HL-60 (cell line): ENCODE results near the gene TASP1.

Experiments
- DNase-seq, 2 experiments: peaks; one replicate each; pipeline ENCODE4 v3.0.0-alpha.2; 2010 to 2020; ENCODE audit warnings: low read depth in 1 of 2, low spot score in 1 of 2
- H3K27ac ChIP-seq: fragments of 250-450 bp; sonication (Bioruptor Pico); replicated peaks from 2 replicates; pipeline ENCODE4 v1.5.1; 2020; ENCODE audit warnings: mild to moderate bottlenecking, moderate library complexity
- H3K27me3 ChIP-seq: fragments of 250-450 bp; sonication (Bioruptor Pico); 2 replicates; pipeline ENCODE4 v1.5.1; 2021; ENCODE audit warnings: mild to moderate bottlenecking, moderate library complexity; ENCODE audit not compliant: insufficient read depth, poor library complexity, severe bottlenecking
- H3K4me3 ChIP-seq: replicated peaks from 2 replicates; pipeline ENCODE4 v1.5.1; 2011; ENCODE audit warnings: mild to moderate bottlenecking, control low read depth, low read length; ENCODE audit not compliant: insufficient read depth
- GABPA ChIP-seq: IDR thresholded peaks from 2 replicates; pipeline ENCODE4 v1.6.1; 2012; ENCODE audit warnings: low read depth
- POLR2AphosphoS5 ChIP-seq: IDR thresholded peaks from 2 replicates; pipeline ENCODE4 v1.6.1; 2012; ENCODE audit warnings: low read depth
- REST ChIP-seq: IDR thresholded peaks from 2 replicates; pipeline ENCODE4 v1.6.1; 2012; ENCODE audit warnings: low read depth; ENCODE audit not compliant: insufficient replicate concordance
- SPI1 ChIP-seq: IDR thresholded peaks from 2 replicates; pipeline ENCODE4 v1.6.1; 2012; ENCODE audit warnings: low read depth, mild to moderate bottlenecking, borderline replicate concordance
- TF ChIP-seq, protein P1 (sequence below): IDR thresholded peaks from one replicate; pipeline ENCODE4 v1.5.1; 2011; ENCODE audit warnings: low read length, control low read depth, inconsistent platforms; ENCODE audit not compliant: insufficient read depth

The TASP1 gene

DNA sequence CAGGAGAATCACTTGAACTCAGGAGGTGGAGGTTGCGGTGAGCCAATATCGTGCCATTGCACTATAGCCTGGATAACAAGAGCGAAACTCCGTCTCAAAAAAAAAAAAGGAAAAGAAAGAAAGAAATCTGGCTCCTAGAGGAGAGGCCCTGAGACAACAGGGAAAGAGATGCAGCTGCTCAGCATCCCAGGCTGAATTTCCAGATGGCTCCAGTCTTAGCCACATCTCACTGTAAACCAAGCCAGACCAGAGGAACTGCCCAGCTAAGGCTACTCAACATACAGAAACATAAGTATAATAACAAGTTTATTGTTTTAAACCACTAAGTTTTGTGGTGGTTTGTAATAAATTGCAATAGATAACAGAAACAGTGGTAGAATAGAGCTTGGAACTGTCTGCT is 38.5 kb upstream of the TASP1 start:
- Histone ChIP-seq H3K27ac (no peak overlapping the region), H3K27me3 (no peaks in the 10 kb centered on the region), H3K4me3 (no peak overlapping the region)
- no peak for TF ChIP-seq SPI1
- TF ChIP-seq POLR2AphosphoS5 = no peak
- TF ChIP-seq REST = no peak
- TF ChIP-seq, protein P1, sequence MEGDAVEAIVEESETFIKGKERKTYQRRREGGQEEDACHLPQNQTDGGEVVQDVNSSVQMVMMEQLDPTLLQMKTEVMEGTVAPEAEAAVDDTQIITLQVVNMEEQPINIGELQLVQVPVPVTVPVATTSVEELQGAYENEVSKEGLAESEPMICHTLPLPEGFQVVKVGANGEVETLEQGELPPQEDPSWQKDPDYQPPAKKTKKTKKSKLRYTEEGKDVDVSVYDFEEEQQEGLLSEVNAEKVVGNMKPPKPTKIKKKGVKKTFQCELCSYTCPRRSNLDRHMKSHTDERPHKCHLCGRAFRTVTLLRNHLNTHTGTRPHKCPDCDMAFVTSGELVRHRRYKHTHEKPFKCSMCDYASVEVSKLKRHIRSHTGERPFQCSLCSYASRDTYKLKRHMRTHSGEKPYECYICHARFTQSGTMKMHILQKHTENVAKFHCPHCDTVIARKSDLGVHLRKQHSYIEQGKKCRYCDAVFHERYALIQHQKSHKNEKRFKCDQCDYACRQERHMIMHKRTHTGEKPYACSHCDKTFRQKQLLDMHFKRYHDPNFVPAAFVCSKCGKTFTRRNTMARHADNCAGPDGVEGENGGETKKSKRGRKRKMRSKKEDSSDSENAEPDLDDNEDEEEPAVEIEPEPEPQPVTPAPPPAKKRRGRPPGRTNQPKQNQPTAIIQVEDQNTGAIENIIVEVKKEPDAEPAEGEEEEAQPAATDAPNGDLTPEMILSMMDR = no peak
- no peak for TF ChIP-seq GABPA
- no peak for DNase-seq

GRCh38 chr20:13676682-13677081 is 38.0 kb upstream of the TASP1 start:
- no peak for DNase-seq
- no peaks in the 10 kb centered on the region for H3K27me3 ChIP-seq
- no peak overlapping the region for H3K4me3 ChIP-seq
- no peak overlapping the region for H3K27ac ChIP-seq
- TF ChIP-seq SPI1 = no peak
- TF ChIP-seq, protein P1 = no peak

- no peak overlapping the region for H3K4me3 ChIP-seq
Observed at GRCh38 chr20:13672690-13673089, 34.0 kb upstream of the TASP1 start.

More at GRCh38 chr20:13672690-13673089, 34.0 kb upstream of the TASP1 start:
- no peak overlapping the region for H3K27ac ChIP-seq
- DNase-seq = no peak
- H3K27me3 ChIP-seq = no peaks in the 10 kb centered on the region
- TF ChIP-seq, protein P1 = no peak
- TF ChIP-seq SPI1 = no peak
- no peak for TF ChIP-seq REST
- TF ChIP-seq GABPA = no peak
- TF ChIP-seq POLR2AphosphoS5 = no peak
